ENCODE results near the gene EDA.
"Not testable (repeated sequence)": the region's sequence is repeated elsewhere in the genome, so short reads cannot be mapped to it uniquely, and the experiment has no call there.

Gene EDA

DNA sequence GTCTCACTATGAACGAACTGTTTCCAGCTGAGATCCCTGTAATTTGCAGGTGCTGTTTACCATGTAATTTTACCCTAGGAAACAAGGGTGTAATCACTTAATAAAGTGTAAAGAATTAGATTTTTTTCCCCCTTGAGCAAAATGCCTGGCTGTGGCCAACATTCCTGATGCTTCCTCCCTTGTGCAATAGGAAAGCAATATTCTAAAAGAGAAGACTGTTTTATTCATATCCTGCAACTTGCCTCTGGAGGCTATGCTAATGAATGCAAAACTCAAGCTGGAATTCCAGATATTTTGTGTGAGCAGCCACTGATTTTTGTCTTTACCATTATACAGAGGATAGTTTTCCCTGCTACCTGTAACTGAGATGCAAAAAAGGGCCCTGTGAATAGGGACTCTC is 335.8 kb downstream of the EDA start:
- DNase-seq (ENCODE audit: low read depth, low spot score) = no peak

DNA sequence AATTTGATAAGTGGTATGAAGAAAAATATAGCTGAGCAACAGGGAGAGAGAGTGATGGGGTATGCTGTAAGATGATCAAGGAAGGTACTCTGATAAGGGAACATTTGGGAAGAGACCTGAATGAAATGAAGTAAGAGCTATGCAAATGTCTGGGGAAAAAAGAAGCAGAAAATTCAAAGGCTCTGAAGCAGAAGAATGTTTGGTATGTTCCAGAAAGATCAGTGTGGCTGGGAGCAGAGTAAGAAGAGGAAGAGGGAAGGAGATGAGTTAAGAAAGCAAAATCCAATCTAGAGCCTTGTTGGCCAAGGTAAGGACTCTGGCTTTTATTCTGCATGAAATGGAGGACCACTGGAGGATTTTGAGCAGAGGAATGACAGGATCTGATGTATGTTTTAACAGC is 343.8 kb downstream of the EDA start:
- DNase-seq (ENCODE audit: low read depth, low spot score) = no peak

DNA sequence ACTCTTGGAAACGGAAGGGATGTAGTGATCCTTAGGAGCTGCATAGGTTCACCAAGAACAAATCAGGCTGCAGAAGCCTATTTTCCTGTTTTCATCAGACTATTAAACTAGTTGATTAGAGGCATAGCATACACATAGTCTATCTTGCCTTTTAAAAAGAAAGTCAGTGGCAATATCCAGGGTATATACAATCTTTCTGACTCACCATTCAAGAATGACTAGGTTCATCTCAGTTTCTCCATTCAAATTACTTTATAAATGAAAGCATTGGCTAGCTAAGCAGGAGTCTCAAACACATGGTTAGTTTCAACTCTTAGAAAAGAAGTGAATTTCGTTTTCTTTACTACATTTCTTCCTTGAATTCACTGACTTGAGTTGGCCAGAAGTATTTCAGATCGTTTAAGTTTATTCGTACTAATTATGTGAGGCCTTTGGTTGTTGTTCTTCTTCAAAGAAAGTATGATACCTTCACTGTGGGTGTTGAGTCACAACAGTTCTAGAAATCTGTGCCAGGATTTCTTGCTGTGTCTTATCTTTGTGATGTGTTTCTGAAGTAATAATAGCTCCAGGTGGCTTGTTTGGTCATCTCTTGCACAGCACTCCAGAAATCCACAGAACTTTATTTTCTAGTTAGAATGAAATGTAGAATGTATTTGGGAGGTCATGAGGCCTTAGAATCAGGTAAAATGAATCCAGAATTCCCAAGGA is 345.6 kb downstream of the EDA start:
- DNase-seq (ENCODE audit: low read depth, low spot score) = no peak

DNA sequence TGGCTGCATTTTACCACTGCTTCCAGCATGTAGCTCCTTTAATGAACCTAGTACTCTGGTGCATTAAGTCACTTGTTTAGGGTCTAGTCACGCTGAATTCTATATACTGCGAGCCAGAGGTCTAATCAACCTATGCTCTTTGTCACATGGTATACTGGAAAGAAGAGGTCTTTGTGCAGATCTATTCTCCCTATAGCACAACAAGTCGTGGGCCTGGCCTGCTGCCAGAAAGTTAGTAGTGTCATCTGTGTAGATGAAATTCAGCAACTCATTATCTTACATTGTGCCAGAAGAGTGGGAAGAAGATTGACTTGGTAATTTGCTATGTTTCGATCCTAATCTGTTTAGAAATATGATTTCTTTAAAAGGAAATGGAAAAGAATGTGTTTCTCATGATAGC is 353.0 kb downstream of the EDA start:
- no peak for DNase-seq (ENCODE audit: low read depth, low spot score)

DNA sequence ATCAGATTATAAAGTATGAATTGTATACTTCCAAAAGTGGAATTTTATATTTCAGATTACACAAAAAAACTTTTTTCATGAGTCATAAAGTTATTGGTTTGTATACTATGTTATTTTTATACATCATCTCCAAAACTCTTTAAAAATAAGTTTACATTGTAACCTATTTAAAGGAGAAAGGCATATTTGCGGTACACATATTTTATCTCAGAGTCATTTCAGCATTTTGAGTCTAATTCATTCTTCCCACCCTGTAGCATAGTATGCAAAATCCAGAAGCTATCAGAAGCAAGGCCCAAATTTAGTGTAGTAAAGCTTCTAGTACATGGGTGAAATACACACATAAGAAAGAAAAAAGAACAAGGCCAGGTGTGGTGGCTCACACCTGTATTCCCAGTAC is 353.5 kb downstream of the EDA start:
- DNase-seq (ENCODE audit: low read depth, low spot score) = no peak

DNA sequence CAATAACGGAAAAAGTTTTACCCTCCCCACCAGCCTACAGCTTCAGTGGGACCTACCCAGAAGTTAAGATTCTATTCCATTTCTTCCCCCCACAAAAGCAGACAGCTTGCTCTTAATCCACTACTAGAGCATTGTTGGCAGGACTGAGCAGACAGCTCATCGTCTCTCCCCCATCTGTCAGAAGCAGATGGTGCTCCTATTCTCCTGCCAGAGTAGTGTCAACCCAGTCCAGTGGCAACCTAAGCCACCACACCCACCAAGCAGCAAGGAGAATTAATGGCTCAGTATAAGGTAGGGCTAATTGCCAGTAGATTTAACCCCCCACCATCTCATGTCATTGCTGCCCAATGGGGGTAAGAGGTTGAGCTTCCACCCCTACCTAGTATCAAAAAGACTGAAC is 371.8 kb downstream of the EDA start:
- DNase-seq (ENCODE audit: low read depth, low spot score) = no peak

DNA sequence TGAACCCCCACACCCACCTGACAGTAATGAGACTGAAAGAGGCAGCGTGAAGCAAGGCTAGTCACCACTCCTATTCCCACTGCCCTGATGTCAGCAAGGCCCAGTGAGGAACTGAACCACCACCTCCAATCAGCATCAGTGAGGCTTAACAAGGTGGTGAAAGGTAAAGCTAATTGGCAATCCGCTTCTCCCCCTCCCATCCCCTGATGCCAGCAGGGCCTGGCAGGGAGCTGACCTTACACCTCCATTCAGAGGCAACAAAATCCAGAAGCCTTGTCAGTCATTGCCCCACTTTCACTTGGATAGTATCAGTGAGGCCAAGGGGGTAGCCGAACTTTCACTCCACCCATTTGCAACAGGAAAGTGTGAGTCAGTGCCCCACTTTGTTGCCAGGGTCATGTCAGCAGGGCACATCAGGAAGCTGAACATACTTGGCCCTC is 373.1 kb downstream of the EDA start:
- no peak for DNase-seq (ENCODE audit: low read depth, low spot score)

DNA sequence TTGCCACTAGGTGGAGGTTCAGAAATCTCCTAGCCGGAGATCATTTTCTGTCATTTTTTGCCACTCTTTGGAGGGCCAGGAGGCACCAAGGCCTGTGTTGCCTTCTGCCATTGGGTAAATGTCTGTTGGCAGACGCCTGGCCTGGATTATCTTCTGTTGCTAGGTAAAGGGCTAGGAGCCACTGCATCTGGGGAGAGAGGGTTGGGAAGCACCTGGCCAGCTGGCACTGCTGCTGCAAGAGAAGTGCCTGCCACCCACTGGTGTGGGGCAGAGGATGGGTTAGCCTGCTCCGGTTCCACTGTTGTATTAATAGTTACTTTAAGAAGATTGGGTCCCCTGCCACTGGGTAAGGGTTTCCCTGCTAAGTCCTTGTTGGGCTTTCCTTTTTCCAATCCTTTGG is 375.8 kb downstream of the EDA start:
- no peak for DNase-seq (ENCODE audit: low read depth, low spot score)

DNA sequence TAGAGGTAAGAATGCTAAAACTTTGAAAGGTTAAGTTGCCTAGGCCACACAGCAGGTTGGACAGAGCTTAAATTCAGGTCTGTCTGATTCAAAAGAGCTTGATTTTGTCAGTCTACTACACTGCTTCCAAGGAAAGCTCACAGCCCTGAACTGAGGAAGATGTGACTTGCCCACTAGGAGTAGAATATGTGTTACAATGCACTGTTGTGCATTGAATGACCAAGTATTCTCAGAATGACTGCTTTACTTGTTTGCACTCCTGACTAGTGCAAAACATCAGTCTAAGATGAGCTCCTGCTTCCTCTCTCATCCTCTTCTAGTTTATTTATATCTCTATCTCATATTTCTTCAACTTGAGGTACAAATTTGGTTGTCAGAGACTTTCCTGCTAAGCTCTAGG is 377.6 kb downstream of the EDA start:
- DNase-seq (ENCODE audit: low read depth, low spot score) = no peak

DNA sequence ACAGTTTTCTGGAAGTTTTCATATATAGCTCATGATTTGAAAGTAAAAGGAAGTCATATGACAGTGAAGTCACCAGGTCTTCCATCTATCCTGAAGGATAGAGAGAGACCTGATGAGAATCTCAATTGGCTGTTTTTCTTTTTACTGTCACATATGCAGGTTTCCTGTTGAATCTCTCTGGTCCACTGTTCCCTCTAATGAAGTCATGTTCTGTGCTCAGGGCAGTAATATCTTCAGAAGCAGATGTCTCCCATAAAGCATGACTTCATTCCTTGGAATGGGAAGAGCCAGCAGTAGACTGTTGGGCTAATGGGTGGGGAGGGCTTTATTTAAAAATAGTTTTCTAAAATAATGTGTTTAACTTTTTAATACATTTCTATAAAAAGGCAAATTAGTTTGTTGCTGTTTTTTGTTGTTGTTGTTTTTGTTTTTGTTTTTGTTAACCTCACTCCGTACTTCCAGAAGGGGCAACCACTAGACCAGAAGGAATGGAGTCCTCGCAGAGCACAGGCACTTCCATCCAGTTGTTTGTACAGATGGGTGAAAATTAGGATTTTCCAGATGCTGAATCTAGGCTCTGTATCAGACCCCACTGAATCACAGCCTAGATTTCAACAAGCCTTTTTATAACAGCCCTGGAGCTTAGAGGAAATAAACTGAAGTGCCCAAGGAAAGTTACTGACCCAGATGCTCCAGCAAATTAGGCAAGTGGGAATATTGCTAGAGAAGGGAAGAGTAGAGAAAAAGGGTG is 379.6 kb downstream of the EDA start:
- no peak for DNase-seq (ENCODE audit: low read depth, low spot score)

DNA sequence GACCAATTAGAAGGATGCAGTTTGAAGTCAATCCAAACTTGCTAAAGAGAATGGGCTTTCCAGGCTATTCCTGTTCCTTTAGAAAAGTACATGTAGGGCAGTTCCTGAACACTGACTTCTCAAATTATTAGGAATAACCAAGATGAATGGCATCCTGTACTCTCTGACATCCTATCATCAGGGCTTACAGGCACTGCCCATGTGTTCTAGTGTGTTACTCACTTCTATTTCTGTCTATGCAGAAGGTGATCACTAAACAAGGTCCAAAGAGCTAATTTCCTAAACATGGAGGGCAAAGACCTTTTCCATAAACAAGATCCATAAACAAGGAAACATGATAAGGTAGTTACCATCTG is 380.2 kb downstream of the EDA start:
- DNase-seq (ENCODE audit: low read depth, low spot score) = no peak

DNA sequence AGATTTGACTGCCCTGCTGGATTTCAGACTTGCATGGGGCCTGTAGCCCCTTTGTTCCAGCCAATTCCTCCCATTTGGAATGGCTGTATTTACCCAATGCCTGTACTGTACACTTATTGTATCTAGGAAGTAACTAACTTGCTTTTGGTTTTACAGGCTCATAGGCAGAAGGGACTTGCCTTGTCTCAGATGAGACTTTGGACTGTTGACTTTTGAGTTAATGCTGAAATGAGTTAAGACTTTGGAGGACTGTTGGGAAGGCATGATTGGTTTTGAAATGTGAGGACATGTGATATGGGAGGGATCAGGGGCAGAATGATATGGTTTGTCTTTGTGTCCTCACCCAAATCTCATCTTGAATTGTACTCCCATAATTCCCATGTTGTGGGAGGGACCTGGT is 382.4 kb downstream of the EDA start:
- DNase-seq (ENCODE audit: low read depth, low spot score) = not testable (repeated sequence)

DNA sequence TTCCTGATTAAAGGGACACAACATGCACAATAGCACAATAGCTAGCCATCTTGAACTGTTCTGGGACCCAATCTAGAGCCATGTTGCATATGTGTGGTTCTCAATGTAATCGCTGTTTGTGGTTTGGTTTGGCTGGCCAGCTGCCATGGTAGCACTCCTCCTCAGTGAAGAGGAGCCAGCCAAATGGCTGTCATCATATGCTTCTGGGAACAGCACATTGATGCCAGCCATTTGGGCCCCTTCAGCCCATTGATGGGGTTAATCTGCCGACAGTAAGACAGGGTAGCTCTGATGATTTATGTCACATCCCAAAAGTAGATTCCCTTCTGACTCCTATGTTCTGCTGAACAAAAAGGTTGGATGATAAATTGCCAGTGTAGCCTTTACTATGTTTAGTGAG is 385.4 kb downstream of the EDA start:
- DNase-seq (ENCODE audit: low read depth, low spot score) = no peak

DNA sequence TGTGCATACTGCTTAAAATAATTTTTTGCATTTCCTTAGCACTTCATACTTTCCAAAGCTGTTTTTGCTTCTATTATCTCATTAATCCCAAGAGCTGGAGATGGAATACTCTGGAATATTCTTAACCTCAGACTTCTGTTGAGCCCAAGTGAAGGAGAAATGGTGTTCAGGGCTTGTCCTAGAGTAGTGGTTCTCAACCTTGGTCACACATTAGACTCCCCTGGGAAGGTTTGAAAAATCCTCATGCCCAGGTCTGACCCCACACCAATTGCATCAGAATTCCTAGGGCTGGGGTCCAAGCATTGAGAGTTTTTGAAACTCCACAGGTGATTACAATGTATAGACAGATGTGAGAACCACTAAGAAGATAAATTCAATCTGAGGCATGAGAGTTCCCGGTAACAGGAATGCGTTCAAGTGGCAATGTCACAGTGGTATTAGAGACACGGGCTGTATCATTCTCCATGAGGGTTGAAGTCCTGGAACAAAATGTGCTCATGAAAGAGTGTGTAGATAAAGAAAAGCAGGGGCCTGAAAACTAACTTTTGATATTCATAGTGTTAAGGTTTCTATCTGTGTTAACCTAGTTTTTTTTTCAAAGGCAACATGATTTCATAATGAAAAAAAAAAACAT is 385.9 kb downstream of the EDA start:
- DNase-seq (ENCODE audit: low read depth, low spot score) = no peak

DNA sequence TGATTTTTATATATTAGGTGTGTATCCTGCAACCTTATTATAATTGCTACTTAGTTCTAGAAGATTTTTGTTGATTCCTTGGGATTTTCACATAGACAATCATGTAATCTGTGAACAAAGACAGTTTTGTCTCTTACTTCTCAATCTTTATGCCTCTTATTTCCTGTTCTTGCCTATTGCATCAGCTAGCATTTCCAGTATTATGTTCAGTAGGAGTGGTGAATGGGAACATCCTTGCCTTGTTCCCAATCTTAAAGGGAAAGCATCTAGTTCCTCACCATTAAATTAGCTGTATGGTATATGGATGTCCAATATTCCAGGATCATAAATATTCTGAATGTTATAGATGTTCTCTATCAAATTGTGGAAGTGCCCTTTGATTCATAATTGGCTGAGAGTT is 392.0 kb downstream of the EDA start:
- no peak for DNase-seq (ENCODE audit: low read depth, low spot score)

DNA sequence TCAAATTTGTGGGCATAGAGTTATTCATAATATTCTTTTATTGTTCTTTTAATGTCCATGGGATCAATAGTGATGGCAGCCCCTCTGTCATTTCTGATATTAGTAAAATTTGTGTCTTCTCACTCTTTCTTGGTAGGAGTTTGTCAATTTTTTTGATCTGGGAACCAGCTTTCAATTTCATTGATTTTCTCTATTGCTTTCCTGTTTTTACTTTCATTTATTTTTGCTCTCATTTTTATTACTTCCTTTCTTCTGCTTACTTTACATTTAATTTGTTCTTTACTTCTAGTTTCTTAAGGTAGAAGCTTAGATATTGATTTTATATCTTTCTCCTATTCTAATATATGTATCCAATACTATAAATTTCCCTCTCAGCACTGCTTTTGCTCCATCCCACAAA is 393.1 kb downstream of the EDA start:
- DNase-seq (ENCODE audit: low read depth, low spot score) = no peak

DNA sequence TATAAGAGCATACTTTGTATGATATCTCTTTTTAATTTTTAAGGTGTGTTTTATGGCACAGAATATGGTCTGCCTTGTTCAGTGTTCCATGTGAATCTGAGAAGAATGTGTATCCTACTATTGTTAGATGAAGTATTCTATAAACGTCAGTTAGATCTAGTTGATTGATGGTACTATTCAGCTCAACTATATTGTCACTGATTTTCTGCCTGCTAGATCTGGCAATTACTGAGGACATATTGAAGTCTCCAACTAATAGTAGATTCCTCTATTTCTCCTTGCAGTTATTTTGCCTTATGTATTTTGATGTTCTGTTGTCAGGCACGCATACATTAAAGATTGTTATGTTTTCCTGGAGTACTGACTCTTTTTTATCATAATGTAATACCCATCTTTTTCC is 394.1 kb downstream of the EDA start:
- DNase-seq (ENCODE audit: low read depth, low spot score) = no peak

DNA sequence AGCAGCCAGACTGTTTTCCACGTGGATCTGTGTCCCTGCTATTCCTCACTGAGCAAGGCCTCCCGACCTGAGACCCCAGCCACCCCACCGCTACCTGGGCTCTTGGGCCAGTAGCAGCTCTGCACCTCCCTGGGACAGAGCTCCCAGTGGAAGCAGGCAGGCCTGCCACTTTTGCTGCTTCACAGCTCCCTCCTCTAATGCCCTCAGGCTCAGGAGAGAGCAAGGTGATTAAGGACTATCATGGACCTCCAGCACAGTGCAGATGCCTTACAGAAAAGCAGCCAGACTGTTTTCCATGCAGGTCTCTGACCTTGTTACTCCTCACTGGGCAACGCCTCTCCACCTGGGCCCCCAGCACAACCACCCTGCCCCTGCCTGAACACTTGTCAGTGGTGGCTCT is 396.8 kb downstream of the EDA start:
- DNase-seq (ENCODE audit: low read depth, low spot score) = peak; percentile 77

DNA sequence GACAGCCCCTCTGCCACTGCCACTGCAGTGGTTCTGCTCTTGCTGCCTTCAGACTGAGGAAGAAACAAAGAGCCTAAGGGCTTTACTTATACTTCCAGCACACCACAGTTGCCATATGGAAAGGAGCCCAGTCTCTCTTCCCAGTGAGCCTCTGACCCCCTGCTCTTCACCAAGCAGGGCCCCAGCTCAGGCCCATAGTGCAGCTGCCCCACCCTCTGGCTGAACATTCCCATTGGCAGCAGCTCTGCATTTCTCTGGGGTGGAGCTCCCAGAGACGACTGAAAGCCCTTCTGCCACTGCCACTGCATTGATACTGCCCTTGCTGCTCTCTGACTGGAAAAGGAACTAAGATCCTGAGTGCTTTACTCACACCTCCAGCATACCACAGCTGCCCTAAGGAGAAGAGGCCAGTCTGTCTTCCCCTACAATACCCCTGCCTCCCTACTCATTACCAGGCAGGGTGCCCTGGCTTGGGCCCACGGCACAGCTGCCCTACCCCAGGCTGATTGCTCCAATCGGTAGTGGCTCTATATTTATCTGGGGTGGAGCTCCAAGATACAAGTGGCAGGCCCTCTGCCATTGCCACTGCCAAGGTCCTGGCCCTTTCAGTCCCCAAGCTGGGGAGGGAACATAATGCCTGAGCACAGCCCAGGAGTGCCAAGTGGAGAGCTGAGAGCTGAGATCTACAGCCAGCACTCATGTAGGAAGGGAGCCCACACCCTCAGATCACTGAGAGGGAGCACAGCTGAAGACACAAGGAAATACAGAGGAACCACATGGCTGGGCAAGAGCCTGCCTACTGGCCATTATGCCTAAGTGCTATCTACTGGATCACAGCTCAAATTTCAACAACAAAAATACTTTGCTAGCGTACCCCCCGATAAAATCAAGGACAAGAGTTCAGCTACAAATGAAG is 397.8 kb downstream of the EDA start:
- peak; percentile 50 for DNase-seq (ENCODE audit: low read depth, low spot score)

DNA sequence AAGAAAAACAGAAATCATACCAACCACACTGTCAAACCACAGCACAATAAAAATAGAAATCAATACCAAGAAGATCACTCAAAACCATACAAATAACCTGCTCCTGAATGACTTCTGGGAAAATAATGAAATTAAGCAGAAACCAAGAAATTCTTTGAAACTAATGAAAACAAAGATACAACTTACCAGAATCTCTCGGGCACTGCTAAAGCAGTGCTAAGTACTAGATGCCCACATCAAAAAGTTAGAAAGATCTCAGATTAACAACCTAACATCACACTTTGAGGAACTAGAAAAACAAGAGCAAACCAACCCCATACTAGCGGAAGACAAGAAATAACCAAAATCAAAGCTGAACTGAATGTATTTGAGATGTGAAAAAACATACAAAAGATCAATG is 400.6 kb downstream of the EDA start:
- no peak for DNase-seq (ENCODE audit: low read depth, low spot score)

DNA sequence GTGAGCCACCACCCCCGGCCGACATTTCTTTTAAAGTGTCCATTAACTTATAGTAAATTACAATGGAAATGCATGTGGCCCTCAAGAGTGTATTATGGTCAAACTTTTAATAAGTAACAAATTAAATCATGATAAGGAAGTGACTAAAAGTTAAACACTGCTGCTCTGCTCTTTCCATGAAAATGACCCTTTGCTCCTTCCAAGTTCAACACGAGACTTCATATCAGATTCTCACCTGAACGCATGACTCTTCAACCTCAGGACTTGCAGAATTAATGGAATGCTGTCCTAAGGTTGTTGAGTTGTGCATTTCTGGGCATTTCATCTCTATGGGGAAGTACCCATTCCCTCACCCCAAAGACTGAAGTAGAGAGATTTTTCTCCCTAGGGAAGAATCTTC is 406.7 kb downstream of the EDA start:
- no peak for DNase-seq (ENCODE audit: low read depth, low spot score)

DNA sequence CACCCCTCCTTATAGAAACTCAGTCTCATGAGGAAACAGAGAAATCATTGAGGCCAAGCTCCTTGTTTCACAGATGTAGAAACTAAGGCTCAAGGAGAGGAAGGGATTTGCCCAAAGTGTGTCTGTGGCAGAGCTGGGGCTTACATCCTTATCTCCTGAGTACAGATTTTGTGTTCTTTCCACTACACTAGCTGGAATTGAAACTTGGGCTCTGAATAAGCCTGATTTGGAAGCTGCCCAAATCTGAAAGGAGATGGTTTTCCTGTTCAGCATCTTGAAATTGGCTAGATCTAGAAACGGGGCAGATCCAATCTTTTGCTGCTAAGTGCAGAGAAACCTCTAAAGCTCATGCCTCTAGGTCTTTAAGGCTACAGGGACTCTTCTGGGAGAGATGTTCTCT is 409.6 kb downstream of the EDA start:
- no peak for DNase-seq (ENCODE audit: low read depth, low spot score)

All from ELF-1 (cell line).